PC-9 (cell line): Measurements from ENCODE around the gene ZCCHC7.

Experiments used
- EZH2 ChIP-seq: fragments of 200-600 bp; sonication (generic); IDR thresholded peaks from 2 replicates; pipeline ENCODE4 v1.8.0; 2017; ENCODE audit warnings: antibody characterized with exemption, low read depth
- TF ChIP-seq, protein P1 (sequence below): fragments of 200-600 bp; sonication (generic); conservative IDR thresholded peaks from 2 replicates; pipeline ENCODE4 v1.6.1; 2017; ENCODE audit warnings: mixed run types, antibody characterized with exemption, mild to moderate bottlenecking, moderate library complexity

DNA sequence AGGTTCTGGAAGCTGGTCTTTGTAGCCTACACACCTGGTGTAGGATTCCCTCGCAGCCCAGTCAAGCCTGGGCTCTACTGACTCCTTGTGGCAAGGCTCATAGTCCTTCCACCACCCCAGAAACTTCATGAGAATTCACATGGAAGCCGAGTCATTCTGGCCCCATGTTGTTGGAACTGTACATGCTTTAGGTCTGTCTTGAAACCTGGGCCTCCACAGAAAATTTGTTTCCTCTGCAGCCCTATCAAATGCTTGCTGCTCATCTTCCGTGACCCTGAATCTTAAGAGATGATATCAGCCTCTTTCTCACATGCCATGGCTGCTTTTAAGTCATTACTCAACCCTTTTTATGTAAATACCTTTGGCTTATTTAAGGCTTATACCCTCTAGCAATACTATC, 188.8 kb downstream of the ZCCHC7 start:
- TF ChIP-seq, protein P1, sequence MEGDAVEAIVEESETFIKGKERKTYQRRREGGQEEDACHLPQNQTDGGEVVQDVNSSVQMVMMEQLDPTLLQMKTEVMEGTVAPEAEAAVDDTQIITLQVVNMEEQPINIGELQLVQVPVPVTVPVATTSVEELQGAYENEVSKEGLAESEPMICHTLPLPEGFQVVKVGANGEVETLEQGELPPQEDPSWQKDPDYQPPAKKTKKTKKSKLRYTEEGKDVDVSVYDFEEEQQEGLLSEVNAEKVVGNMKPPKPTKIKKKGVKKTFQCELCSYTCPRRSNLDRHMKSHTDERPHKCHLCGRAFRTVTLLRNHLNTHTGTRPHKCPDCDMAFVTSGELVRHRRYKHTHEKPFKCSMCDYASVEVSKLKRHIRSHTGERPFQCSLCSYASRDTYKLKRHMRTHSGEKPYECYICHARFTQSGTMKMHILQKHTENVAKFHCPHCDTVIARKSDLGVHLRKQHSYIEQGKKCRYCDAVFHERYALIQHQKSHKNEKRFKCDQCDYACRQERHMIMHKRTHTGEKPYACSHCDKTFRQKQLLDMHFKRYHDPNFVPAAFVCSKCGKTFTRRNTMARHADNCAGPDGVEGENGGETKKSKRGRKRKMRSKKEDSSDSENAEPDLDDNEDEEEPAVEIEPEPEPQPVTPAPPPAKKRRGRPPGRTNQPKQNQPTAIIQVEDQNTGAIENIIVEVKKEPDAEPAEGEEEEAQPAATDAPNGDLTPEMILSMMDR: no peak
- no peak for TF ChIP-seq EZH2
